DND-41 (cell line): ENCODE data around the gene PLA2G4A.

Source experiments
- ATAC-seq: fragments of 200-7000 bp; cut with Tn5 transposase; 3 replicates; pipeline ENCODE4 v1.9.1; 2021; ENCODE audit warnings: low read depth; ENCODE audit not compliant: insufficient read depth
- DNase-seq: peaks from one replicate; pipeline ENCODE4 v3.0.0-alpha.2; 2020
- H2AFZ ChIP-seq: 2 replicates; pipeline ENCODE4 v1.6.0; 2012; ENCODE audit warnings: low read depth, low read length
- H3K27ac ChIP-seq: 2 replicates; pipeline ENCODE4 v1.5.1; 2012; ENCODE audit warnings: low read length, inconsistent platforms
- H3K27me3 ChIP-seq: fragments of 200-600 bp; sonication (generic); 2 replicates; pipeline ENCODE4 v1.6.0; 2012; ENCODE audit warnings: low read length, mild to moderate bottlenecking, inconsistent platforms; ENCODE audit not compliant: insufficient read depth, poor library complexity
- H3K36me3 ChIP-seq: 2 replicates; pipeline ENCODE4 v1.5.1; 2012; ENCODE audit warnings: low read length, inconsistent platforms; ENCODE audit not compliant: insufficient read depth
- H3K4me1 ChIP-seq: 2 replicates; pipeline ENCODE4 v1.5.1; 2012; ENCODE audit warnings: mild to moderate bottlenecking, low read length; ENCODE audit not compliant: insufficient read depth
- H3K4me2 ChIP-seq: 2 replicates; pipeline ENCODE4 v1.6.0; 2012; ENCODE audit warnings: mild to moderate bottlenecking, moderate library complexity, low read length, inconsistent platforms; ENCODE audit not compliant: insufficient read depth
- H3K4me3 ChIP-seq, 2 experiments: fragments of 200-600 bp in 1 of 2; shearing (Covaris generic) in 1 of 2; 2 replicates each; pipeline ENCODE4 v1.5.1; 2012 to 2016; ENCODE audit warnings: inconsistent platforms in 2 of 2, low read length in 2 of 2, mild to moderate bottlenecking in 2 of 2, low read depth in 1 of 2, moderate library complexity in 1 of 2
- H3K79me2 ChIP-seq: 2 replicates; pipeline ENCODE4 v1.6.0; 2012; ENCODE audit warnings: low read length, inconsistent platforms; ENCODE audit not compliant: insufficient read depth
- H3K9ac ChIP-seq: 2 replicates; pipeline ENCODE4 v1.6.0; 2012; ENCODE audit warnings: low read depth, mild to moderate bottlenecking, inconsistent platforms, low read length, moderate library complexity
- H3K9me3 ChIP-seq: 2 replicates; pipeline ENCODE4 v1.5.1; 2012; ENCODE audit warnings: low read length, moderate library complexity, mild to moderate bottlenecking, inconsistent platforms; ENCODE audit not compliant: insufficient read depth, severe bottlenecking
- H4K20me1 ChIP-seq: 2 replicates; pipeline ENCODE4 v1.6.0; 2012; ENCODE audit warnings: low read length; ENCODE audit not compliant: insufficient read depth
- CTCF ChIP-seq: IDR thresholded peaks from 2 replicates; pipeline ENCODE4 v1.5.1; 2012; ENCODE audit warnings: borderline replicate concordance, low read length, moderate library complexity, mild to moderate bottlenecking; ENCODE audit not compliant: poor library complexity, severe bottlenecking; ENCODE audit errors: extremely low read depth
- EZH2 ChIP-seq: IDR thresholded peaks from 3 replicates; pipeline ENCODE4 v1.6.1; 2012; ENCODE audit warnings: borderline replicate concordance, low read depth, mild to moderate bottlenecking, moderate library complexity, low read length, inconsistent platforms; ENCODE audit not compliant: severe bottlenecking

PLA2G4A gene

GRCh38 chr1:186838380-186839040 is 9.8 kb downstream of the PLA2G4A start:
- no peaks in the 10 kb centered on the region for H3K36me3 ChIP-seq
- H3K4me2 ChIP-seq, result no peak overlapping the region
- no peaks in the 10 kb centered on the region for H4K20me1 ChIP-seq
- TF ChIP-seq CTCF (no peak), EZH2 (no peak)
- ATAC-seq, result no peak
- H2AFZ ChIP-seq, result no peak overlapping the region
- no peaks in the 10 kb centered on the region for H3K27me3 ChIP-seq
- H3K4me1 ChIP-seq, result no peaks in the 10 kb centered on the region
- no peaks in the 10 kb centered on the region for H3K79me2 ChIP-seq
- H3K27ac ChIP-seq, result no peak overlapping the region
- no peak overlapping the region for H3K9ac ChIP-seq
- no peak overlapping the region for H3K4me3 ChIP-seq
- DNase-seq, result no peak
- no peaks in the 10 kb centered on the region for H3K9me3 ChIP-seq

DNA sequence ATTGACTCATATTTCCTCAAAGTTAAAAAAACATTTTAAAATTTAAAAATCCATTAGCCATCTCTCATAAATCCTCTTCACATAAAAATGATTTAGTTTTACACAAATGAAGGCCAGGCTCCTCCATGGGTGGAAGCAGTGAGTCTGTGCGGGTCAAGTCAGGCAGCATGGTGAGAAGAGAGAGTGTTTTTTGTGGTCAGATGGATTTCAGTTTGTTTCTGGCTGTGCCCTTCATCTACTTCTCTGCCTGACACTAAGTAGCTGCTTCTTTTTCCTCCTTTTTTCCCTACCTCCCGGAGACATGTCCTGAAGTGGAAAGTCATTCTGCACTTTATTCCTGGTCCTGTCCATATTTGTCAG is 10.3 kb downstream of the PLA2G4A start:
- DNase-seq (no peak), ATAC-seq (no peak)
- Histone ChIP-seq H3K9me3 (no peaks in the 10 kb centered on the region), H3K4me1 (no peaks in the 10 kb centered on the region), H2AFZ (no peak overlapping the region), H3K4me3 (no peak overlapping the region), H3K27me3 (no peaks in the 10 kb centered on the region), H3K36me3 (no peaks in the 10 kb centered on the region), H4K20me1 (no peaks in the 10 kb centered on the region), H3K9ac (no peak overlapping the region), H3K79me2 (no peaks in the 10 kb centered on the region), H3K4me2 (no peak overlapping the region), H3K27ac (no peak overlapping the region)
- TF ChIP-seq CTCF, result no peak
- TF ChIP-seq EZH2, result no peak

DNA sequence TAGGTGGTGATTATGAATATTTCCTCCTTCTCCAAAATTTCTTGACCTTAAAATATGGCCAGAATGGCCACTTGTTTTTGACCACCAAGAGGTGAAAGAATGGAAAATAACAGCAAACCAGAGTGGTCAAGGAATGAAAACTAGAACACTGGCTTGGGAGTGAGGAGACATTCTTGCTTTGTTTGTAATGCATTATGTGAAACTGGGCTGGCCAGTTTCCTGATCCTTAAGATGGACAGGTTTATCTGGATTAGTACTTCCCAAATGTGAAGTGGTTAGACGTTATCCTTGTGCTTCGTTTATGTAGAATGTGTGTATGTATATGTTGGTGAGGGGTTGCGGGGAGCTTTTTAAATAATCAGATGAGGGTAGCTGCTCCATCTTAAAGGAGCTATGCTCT is 12.8 kb downstream of the PLA2G4A start:
- no peaks in the 10 kb centered on the region for H3K4me1 ChIP-seq
- H2AFZ ChIP-seq, result no peak overlapping the region
- H3K9ac ChIP-seq, result no peak overlapping the region
- no peaks in the 10 kb centered on the region for H4K20me1 ChIP-seq
- no peaks in the 10 kb centered on the region for H3K36me3 ChIP-seq
- no peak overlapping the region for H3K27ac ChIP-seq
- no peaks in the 10 kb centered on the region for H3K9me3 ChIP-seq
- no peaks in the 10 kb centered on the region for H3K79me2 ChIP-seq
- H3K4me2 ChIP-seq, result no peak overlapping the region
- ATAC-seq (no peak), DNase-seq (no peak)
- TF ChIP-seq CTCF, result no peak
- no peak for TF ChIP-seq EZH2
- no peak overlapping the region for H3K4me3 ChIP-seq
- no peaks in the 10 kb centered on the region for H3K27me3 ChIP-seq
